OCI-LY1 (cell line): ENCODE data around the gene FOXP3.

ENCODE experiments used
- H2AFZ ChIP-seq: fragments of 200-600 bp; sonication (generic), shearing (Covaris generic); 2 replicates; pipeline ENCODE4 v1.6.0; 2014; ENCODE audit warnings: antibody characterized with exemption, mild to moderate bottlenecking, low read length
- H3F3A ChIP-seq: fragments of 200-600 bp; sonication (generic), shearing (Covaris generic); 2 replicates; pipeline ENCODE4 v1.6.0; 2014; ENCODE audit warnings: mild to moderate bottlenecking, antibody characterized with exemption, low read length, moderate library complexity; ENCODE audit not compliant: insufficient read depth
- H3K27ac ChIP-seq: fragments of 200-600 bp; sonication (generic); 2 replicates; pipeline ENCODE4 v1.5.1; 2014; ENCODE audit warnings: low read length, mixed run types, mild to moderate bottlenecking, low read depth; ENCODE audit not compliant: poor library complexity, severe bottlenecking
- H3K27me3 ChIP-seq: fragments of 200-600 bp; sonication (generic); 2 replicates; pipeline ENCODE4 v1.6.0; 2014; ENCODE audit warnings: antibody characterized with exemption, mild to moderate bottlenecking, low read length, moderate library complexity; ENCODE audit not compliant: insufficient read depth
- H3K36me3 ChIP-seq: fragments of 200-600 bp; sonication (generic); 2 replicates; pipeline ENCODE4 v1.6.1; 2014; ENCODE audit warnings: mild to moderate bottlenecking, antibody characterized with exemption, low read length, moderate library complexity, mixed read lengths; ENCODE audit not compliant: insufficient read depth
- H3K4me1 ChIP-seq: fragments of 200-600 bp; sonication (generic); 2 replicates; pipeline ENCODE4 v1.5.1; 2014; ENCODE audit warnings: mild to moderate bottlenecking, low read length, moderate library complexity; ENCODE audit not compliant: insufficient read depth, severe bottlenecking
- H3K4me2 ChIP-seq: fragments of 200-600 bp; sonication (generic), shearing (Covaris generic); 2 replicates; pipeline ENCODE4 v1.6.1; 2014; ENCODE audit warnings: low read length
- H3K4me3 ChIP-seq: fragments of 200-600 bp; sonication (generic); 2 replicates; pipeline ENCODE4 v1.5.1; 2014; ENCODE audit warnings: low read length, low read depth, mild to moderate bottlenecking, mixed read lengths; ENCODE audit not compliant: poor library complexity, severe bottlenecking
- H3K79me2 ChIP-seq: fragments of 200-600 bp; shearing (Covaris generic); 2 replicates; pipeline ENCODE4 v1.6.1; 2016; ENCODE audit warnings: mixed run types, low read length, mixed read lengths; ENCODE audit not compliant: insufficient read depth
- H3K9ac ChIP-seq: fragments of 200-600 bp; sonication (generic), shearing (Covaris generic); 2 replicates; pipeline ENCODE4 v1.6.1; 2014; ENCODE audit warnings: mild to moderate bottlenecking, low read length, mixed read lengths
- H3K9me2 ChIP-seq: fragments of 200-600 bp; sonication (generic), shearing (Covaris generic); 2 replicates; pipeline ENCODE4 v1.6.1; 2014; ENCODE audit warnings: low read depth, mild to moderate bottlenecking, low read length, mixed read lengths
- H3K9me3 ChIP-seq: fragments of 200-600 bp; shearing (Covaris generic); 2 replicates; pipeline ENCODE4 v1.6.1; 2014; ENCODE audit warnings: low read length, mixed read lengths
- H4K20me1 ChIP-seq: fragments of 200-600 bp; sonication (generic), shearing (Covaris generic); 2 replicates; pipeline ENCODE4 v1.6.0; 2016; ENCODE audit warnings: mild to moderate bottlenecking, low read length; ENCODE audit not compliant: insufficient read depth
- CTCF ChIP-seq: fragments of 200-600 bp; sonication (generic), shearing (Covaris generic); IDR thresholded peaks from 2 replicates; pipeline ENCODE4 v1.5.1; 2017; ENCODE audit warnings: mild to moderate bottlenecking, antibody characterized with exemption, low read length, moderate library complexity, mixed read lengths
- EZH2 ChIP-seq: fragments of 200-600 bp; sonication (generic), shearing (Covaris generic); IDR thresholded peaks from 2 replicates; pipeline ENCODE4 v1.8.0; 2017; ENCODE audit warnings: borderline replicate concordance, mixed run types, mild to moderate bottlenecking, antibody characterized with exemption, low read length, moderate library complexity, mixed read lengths

FOXP3 gene

GRCh38 chrX:49260221-49260985 is 4.1 kb downstream of the FOXP3 start:
- H3K79me2 ChIP-seq = no peaks in the 10 kb centered on the region

GRCh38 chrX:49258749-49259124 is 5.8 kb downstream of the FOXP3 start:
- Histone ChIP-seq H3F3A (no peaks in the 10 kb centered on the region), H3K4me3 (no peak overlapping the region), H3K9me2 (no peaks in the 10 kb centered on the region), H3K4me1 (peaks cover 15% of the 10 kb centered on the region), H3K36me3 (no peaks in the 10 kb centered on the region), H3K9me3 (no peaks in the 10 kb centered on the region), H3K27ac (no peak overlapping the region), H3K27me3 (no peaks in the 10 kb centered on the region), H4K20me1 (no peaks in the 10 kb centered on the region), H3K79me2 (no peaks in the 10 kb centered on the region), H3K9ac (no peak overlapping the region), H3K4me2 (no peak overlapping the region), H2AFZ (no peak overlapping the region)
- TF ChIP-seq CTCF (no peak), EZH2 (no peak)

More at GRCh38 chrX:49260221-49260985, 4.1 kb downstream of the FOXP3 start:
- Histone ChIP-seq H3K36me3 (no peaks in the 10 kb centered on the region), H3K4me3 (no peak overlapping the region), H3F3A (no peaks in the 10 kb centered on the region), H3K9me3 (no peaks in the 10 kb centered on the region), H3K9me2 (no peaks in the 10 kb centered on the region), H2AFZ (no peak overlapping the region), H3K9ac (no peak overlapping the region), H4K20me1 (no peaks in the 10 kb centered on the region), H3K27ac (no peak overlapping the region), H3K4me2 (no peak overlapping the region), H3K4me1 (peaks cover 15% of the 10 kb centered on the region), H3K27me3 (no peaks in the 10 kb centered on the region)
- TF ChIP-seq EZH2 (no peak), CTCF (no peak)

- Histone ChIP-seq H3K36me3 (no peaks in the 10 kb centered on the region), H3K79me2 (no peaks in the 10 kb centered on the region), H3K9ac (no peak overlapping the region), H3K9me2 (no peaks in the 10 kb centered on the region), H3K4me1 (peaks cover 15% of the 10 kb centered on the region), H3F3A (no peaks in the 10 kb centered on the region), H3K4me3 (no peak overlapping the region), H3K27me3 (no peaks in the 10 kb centered on the region), H3K9me3 (no peaks in the 10 kb centered on the region), H3K4me2 (no peak overlapping the region), H3K27ac (no peak overlapping the region), H4K20me1 (no peaks in the 10 kb centered on the region), H2AFZ (no peak overlapping the region)
- TF ChIP-seq EZH2 (no peak), CTCF (no peak)
Measured at GRCh38 chrX:49257846-49258748, 6.4 kb downstream of the FOXP3 start.
